Islet of Langerhans (tissue), 1 donor: ENCODE data around the gene FSTL3.
"Not testable (repeated sequence)": the region's sequence is repeated elsewhere in the genome, so short reads cannot be mapped to it uniquely, and the experiment has no call there.

Experiments used
- FAIRE-seq: peaks from one replicate; lab custom pipeline; 2011; peaks lifted over from hg19 to GRCh38; lab: Jason Lieb, UNC

FSTL3 gene

GRCh38 chr19:661427-662196 lies 14.6 kb upstream of the FSTL3 start:
- FAIRE-seq: no peak

- no peak for FAIRE-seq
Measured at GRCh38 chr19:662207-662961, 13.8 kb upstream of the FSTL3 start.

- no peak for FAIRE-seq
Measured at GRCh38 chr19:662962-663681, 13.1 kb upstream of the FSTL3 start, which contains the start of gene RNF126. Gene RNF126, minus strand, starts transcription at chr19:663214. Its CDS starts 93 bp downstream, at chr19:663121.

GRCh38 chr19:663682-664117 lies 12.5 kb upstream of the FSTL3 start:
- no peak for FAIRE-seq

- no peak for FAIRE-seq
Measured at GRCh38 chr19:664913-665443, 11.2 kb upstream of the FSTL3 start.

- not testable (repeated sequence) for FAIRE-seq
Measured at GRCh38 chr19:666985-667573, 9.1 kb upstream of the FSTL3 start.

GRCh38 chr19:668675-669434 lies 7.3 kb upstream of the FSTL3 start:
- FAIRE-seq: not testable (repeated sequence)

- FAIRE-seq: no peak
Measured at GRCh38 chr19:670609-671075, 5.5 kb upstream of the FSTL3 start.

GRCh38 chr19:674282-675151 lies 1.7 kb upstream of the FSTL3 start:
- no peak for FAIRE-seq

GRCh38 chr19:676007-676338 lies 219 bp upstream of the FSTL3 start:
- FAIRE-seq: no peak

- FAIRE-seq: no peak
Measured at GRCh38 chr19:677201-677600, 1.0 kb downstream of the FSTL3 start.

GRCh38 chr19:677601-678436 lies 1.6 kb downstream of the FSTL3 start:
- no peak for FAIRE-seq

- no peak for FAIRE-seq
Measured at GRCh38 chr19:678791-679388, 2.7 kb downstream of the FSTL3 start.

GRCh38 chr19:679418-680286 lies 3.5 kb downstream of the FSTL3 start:
- FAIRE-seq: no peak

- FAIRE-seq: no peak
Measured at GRCh38 chr19:680287-681028, 4.3 kb downstream of the FSTL3 start.

- no peak for FAIRE-seq
Measured at GRCh38 chr19:681029-682019, 5.1 kb downstream of the FSTL3 start.
